HCT116 (cell line): ENCODE measurements around the gene DCBLD2. TPM values are rescaled to one million over a fixed set of nuclear protein-coding genes. Genes with fewer than 3 reads are reported as not detected.

ENCODE experiments used
- ATAC-seq: fragments of 200-7000 bp; cut with Tn5 transposase; 2 replicates; pipeline ENCODE4 v1.9.1; 2020; ENCODE audit warnings: mild to moderate bottlenecking, moderate library complexity
- BruUV-seq: library from RNA; stranded (reverse); fragments of 400-500 nt; replicated peaks from 2 replicates; lab custom pipeline; 2021; lab: Mats Ljungman, UMichigan
- CTCF ChIA-PET: fragments of 300-600 bp; sonication (Branson Sonifier 250); formaldehyde crosslinking; loops from one replicate; lab custom pipeline; 2021; ENCODE audit warnings: antibody characterized with exemption; lab: Charles Lee
- POLR2A ChIA-PET: fragments of 300-600, 350-600 bp; sonication (Branson Sonifier 250); formaldehyde crosslinking; loops from one replicate; lab custom pipeline; 2021; ENCODE audit warnings: antibody characterized with exemption; lab: Charles Lee
- RAD21 ChIA-PET, 2 experiments: fragments of 300-600 bp; sonication (Branson Sonifier 250); formaldehyde crosslinking; loops; one replicate each; lab custom pipeline; 2023; ENCODE audit warnings: low total read pairs in 2 of 2; ENCODE audit not compliant: uncharacterized antibody in 2 of 2, unreplicated experiment in 2 of 2, low non-redundant PET in 1 of 2; lab: Charles Lee
- DNase-seq: peaks from one replicate; pipeline ENCODE4 v3.0.0-alpha.2; 2010; ENCODE audit warnings: low read depth, low spot score
- H2AFZ ChIP-seq: fragments of 200-600 bp; shearing (Covaris generic), sonication (generic); 2 replicates; pipeline ENCODE4 v1.6.1; 2017; ENCODE audit warnings: low read depth, mixed run types, mixed read lengths, antibody characterized with exemption, low read length; ENCODE audit not compliant: poor library complexity, severe bottlenecking
- H3K27ac ChIP-seq: 2 replicates; pipeline ENCODE4 v1.5.1; 2012; ENCODE audit warnings: low read depth, low read length
- H3K27me3 ChIP-seq: fragments of 200-600 bp; sonication (generic); 2 replicates; pipeline ENCODE4 v1.6.1; 2016; ENCODE audit warnings: mixed run types, low read length, mixed read lengths; ENCODE audit not compliant: insufficient read depth
- H3K36me3 ChIP-seq, 2 experiments: fragments of 200-500 bp in 1 of 2; fragments of 200-600 bp in 1 of 2; sonication (Bioruptor generic) in 1 of 2; sonication (generic) in 1 of 2; 2 replicates each; pipeline versions ENCODE4 v1.5.1 to v1.6.1; 2014 to 2016; ENCODE audit warnings: low read length in 2 of 2, inconsistent platforms in 1 of 2, mixed read lengths in 1 of 2, mixed run types in 1 of 2; ENCODE audit not compliant: insufficient read depth in 2 of 2, control insufficient read depth in 1 of 2
- H3K4me1 ChIP-seq, 2 experiments: fragments of 200-600 bp in 1 of 2; sonication (generic) in 1 of 2; 2 replicates each; pipeline versions ENCODE4 v1.5.1 to v1.6.1; 2012 to 2017; ENCODE audit warnings: low read length in 2 of 2, inconsistent platforms in 1 of 2, mild to moderate bottlenecking in 1 of 2, mixed read lengths in 1 of 2, mixed run types in 1 of 2, moderate library complexity in 1 of 2; ENCODE audit not compliant: insufficient read depth in 2 of 2, control insufficient read depth in 1 of 2
- H3K4me2 ChIP-seq: fragments of 200-600 bp; sonication (generic); 2 replicates; pipeline ENCODE4 v1.6.1; 2017; ENCODE audit warnings: mixed run types, low read length, mixed read lengths
- H3K4me3 ChIP-seq, 2 experiments: fragments of 200-600 bp in 1 of 2; sonication (generic) in 1 of 2; replicated peaks in 1 of 2; 2 replicates each; pipeline ENCODE4 v1.5.1; 2011 to 2016; ENCODE audit warnings: low read length in 2 of 2, control low read depth in 1 of 2, low read depth in 1 of 2, mild to moderate bottlenecking in 1 of 2, mixed read lengths in 1 of 2, mixed run types in 1 of 2
- H3K79me2 ChIP-seq: fragments of 200-600 bp; sonication (generic); 2 replicates; pipeline ENCODE4 v1.6.1; 2017; ENCODE audit warnings: mild to moderate bottlenecking, mixed run types, low read length, moderate library complexity, mixed read lengths; ENCODE audit not compliant: insufficient read depth
- H3K9ac ChIP-seq: fragments of 200-600 bp; sonication (generic); 2 replicates; pipeline ENCODE4 v1.6.1; 2016; ENCODE audit warnings: low read length, mixed read lengths
- H3K9me2 ChIP-seq: fragments of 200-600 bp; sonication (generic), shearing (Covaris generic); 2 replicates; pipeline ENCODE4 v1.6.1; 2017; ENCODE audit warnings: mixed run types, mild to moderate bottlenecking, moderate library complexity; ENCODE audit not compliant: insufficient read depth
- H3K9me3 ChIP-seq, 2 experiments: fragments of 200-500 bp in 1 of 2; fragments of 200-600 bp in 1 of 2; sonication (Bioruptor generic) in 1 of 2; sonication (generic) in 1 of 2; 2 replicates each; pipeline ENCODE4 v1.6.1; 2014 to 2017; ENCODE audit warnings: low read length in 2 of 2, mixed read lengths in 2 of 2, inconsistent platforms in 1 of 2, low read depth in 1 of 2, mild to moderate bottlenecking in 1 of 2, mixed run types in 1 of 2, moderate library complexity in 1 of 2; ENCODE audit not compliant: control insufficient read depth in 1 of 2, insufficient read depth in 1 of 2
- H4K20me1 ChIP-seq: fragments of 200-600 bp; sonication (generic), shearing (Covaris generic); 2 replicates; pipeline ENCODE4 v1.6.1; 2017; ENCODE audit warnings: mixed run types, mild to moderate bottlenecking, moderate library complexity; ENCODE audit not compliant: insufficient read depth
- CEBPB ChIP-seq: IDR thresholded peaks from 2 replicates; pipeline ENCODE4 v1.6.1; 2012; ENCODE audit warnings: low read depth
- EGR1 ChIP-seq: IDR thresholded peaks from 2 replicates; pipeline ENCODE4 v1.6.1; 2012; ENCODE audit warnings: low read depth
- EZH2phosphoT487 ChIP-seq: fragments of 200-600 bp; IDR thresholded peaks from 2 replicates; pipeline ENCODE4 v1.6.1; 2018; ENCODE audit warnings: antibody characterized with exemption, borderline replicate concordance
- JUND ChIP-seq: IDR thresholded peaks from 2 replicates; pipeline ENCODE4 v1.6.1; 2012
- SIN3A ChIP-seq: IDR thresholded peaks from 2 replicates; pipeline ENCODE4 v1.6.1; 2012; ENCODE audit warnings: low read depth
- YY1 ChIP-seq: IDR thresholded peaks from 2 replicates; pipeline ENCODE4 v1.6.1; 2011; ENCODE audit warnings: low read length, low read depth, moderate library complexity, mild to moderate bottlenecking; ENCODE audit not compliant: insufficient replicate concordance; ENCODE audit errors: extremely low read depth
- ZNF274 ChIP-seq: fragments of 200-500 bp; sonication (Bioruptor generic); IDR thresholded peaks from 2 replicates; pipeline ENCODE4 v1.6.1; 2014; ENCODE audit warnings: mild to moderate bottlenecking, low read depth, low read length, inconsistent platforms
- intact Hi-C: fragments of 100-400 bp; cut with micrococcal nuclease; formaldehyde crosslinking; loops from 2 replicates; pipeline ENCODE4 v1.10.0; 2022
- total RNA-seq: library from RNA; stranded (reverse); gene quantifications from one replicate; pipeline ENCODE4 v1.2.1, GENCODE V29; 2021; ENCODE audit not compliant: unreplicated experiment
- TF ChIP-seq, protein P1 (sequence below): IDR thresholded peaks from 2 replicates; pipeline ENCODE4 v1.6.1; 2011; ENCODE audit warnings: mild to moderate bottlenecking, low read length, moderate library complexity; ENCODE audit not compliant: insufficient replicate concordance; ENCODE audit errors: extremely low read depth
- TF ChIP-seq, protein P2 (sequence below): IDR thresholded peaks from 2 replicates; pipeline ENCODE4 v1.6.1; 2012
- TF ChIP-seq, protein P3 (sequence below): IDR thresholded peaks from 2 replicates; pipeline ENCODE4 v1.6.1; 2012; ENCODE audit warnings: low read depth

The DCBLD2 gene
- total RNA-seq, 1 experiment from 2014 or later, result 532 TPM

GRCh38 chr3:98893740-98894139 is 7.8 kb downstream of the DCBLD2 start:
- Histone ChIP-seq H4K20me1 (peaks cover 65% of the 10 kb centered on the region), H2AFZ (no peak overlapping the region), H3K79me2 (peaks cover 100% of the 10 kb centered on the region), H3K4me1 (peaks cover 88 to 100% of the 10 kb centered on the region in 2 experiments), H3K4me3 (peak overlapping the region in 1 of 2 experiments; percentile 89; a peak in 1 of 4 replicates), H3K4me2 (peak overlapping the region; percentile 83), H3K9me3 (no peaks in the 10 kb centered on the region)
- ChIA-PET POLR2A (interaction anchor here (0.7 to 11.7 kb wide), 5 partner anchors 8 to 86 kb away, joined by 3 to 310 read pairs (median 6); partner anchors contain the start of gene DCBLD2), CTCF (interaction anchor here (0.8 kb wide), 1 partner anchor 100 kb away, joined by 3 read pairs; no protein-coding TSS in a partner anchor)
- peak; percentile 21 for ATAC-seq
- TF ChIP-seq JUND, result 0 out of 2 replicates have a peak, but pooled peaks have one; percentile 1
- TF ChIP-seq, protein P1, sequence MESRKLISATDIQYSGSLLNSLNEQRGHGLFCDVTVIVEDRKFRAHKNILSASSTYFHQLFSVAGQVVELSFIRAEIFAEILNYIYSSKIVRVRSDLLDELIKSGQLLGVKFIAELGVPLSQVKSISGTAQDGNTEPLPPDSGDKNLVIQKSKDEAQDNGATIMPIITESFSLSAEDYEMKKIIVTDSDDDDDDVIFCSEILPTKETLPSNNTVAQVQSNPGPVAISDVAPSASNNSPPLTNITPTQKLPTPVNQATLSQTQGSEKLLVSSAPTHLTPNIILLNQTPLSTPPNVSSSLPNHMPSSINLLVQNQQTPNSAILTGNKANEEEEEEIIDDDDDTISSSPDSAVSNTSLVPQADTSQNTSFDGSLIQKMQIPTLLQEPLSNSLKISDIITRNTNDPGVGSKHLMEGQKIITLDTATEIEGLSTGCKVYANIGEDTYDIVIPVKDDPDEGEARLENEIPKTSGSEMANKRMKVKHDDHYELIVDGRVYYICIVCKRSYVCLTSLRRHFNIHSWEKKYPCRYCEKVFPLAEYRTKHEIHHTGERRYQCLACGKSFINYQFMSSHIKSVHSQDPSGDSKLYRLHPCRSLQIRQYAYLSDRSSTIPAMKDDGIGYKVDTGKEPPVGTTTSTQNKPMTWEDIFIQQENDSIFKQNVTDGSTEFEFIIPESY, result no peak
- TF ChIP-seq, all 23 proteins: peak for 1
- Histone ChIP-seq H3K27me3 (no peaks in the 10 kb centered on the region), H3K27ac (peak overlapping the region; percentile 99), H3K36me3 (peaks cover 23 to 76% of the 10 kb centered on the region in 2 experiments), H3K9me2 (no peaks in the 10 kb centered on the region), H3K9ac (peak overlapping the region; percentile 93)
- RAD21 ChIA-PET, result no interaction called here
- intact Hi-C loops, result no loop called here
- DNase-seq, result no peak
- BruUV-seq, result no TSS peak

DNA sequence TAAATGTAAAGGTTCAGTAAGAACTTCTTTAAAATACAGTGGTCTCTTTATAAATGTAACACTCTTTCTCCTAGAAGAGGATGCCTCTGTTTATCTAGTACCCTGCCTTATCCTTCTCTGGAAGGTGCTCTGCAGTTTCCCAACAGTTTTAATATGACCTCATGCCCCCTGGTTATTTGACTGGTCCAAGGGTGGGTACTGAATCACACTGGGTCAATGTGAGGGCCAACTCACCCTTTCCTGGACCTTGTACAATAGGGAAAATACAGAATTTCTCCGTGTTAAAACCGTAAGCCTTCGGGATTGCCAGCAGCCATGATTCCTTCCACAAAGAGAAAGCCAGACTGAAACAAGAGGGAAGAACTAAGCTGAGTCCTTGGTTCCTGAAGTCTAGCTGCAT is 9.2 kb downstream of the DCBLD2 start:
- POLR2A ChIA-PET, result interaction anchor here (2.8 kb wide), 1 partner anchor 9 kb away, joined by 13 read pairs; the partner anchor contains the start of gene DCBLD2
- Histone ChIP-seq H3K36me3 (peaks cover 20 to 69% of the 10 kb centered on the region in 2 experiments), H3K4me3 (no peak overlapping the region; a peak in 1 of 4 replicates), H3K79me2 (peaks cover 100% of the 10 kb centered on the region), H3K27ac (peak overlapping the region; percentile 99), H3K9me3 (no peaks in the 10 kb centered on the region), H3K4me1 (peaks cover 98 to 100% of the 10 kb centered on the region in 2 experiments), H3K9me2 (no peaks in the 10 kb centered on the region), H2AFZ (no peak overlapping the region), H4K20me1 (peaks cover 78% of the 10 kb centered on the region), H3K4me2 (peak overlapping the region; percentile 83), H3K27me3 (no peaks in the 10 kb centered on the region), H3K9ac (peak overlapping the region; percentile 93)
- RAD21 ChIA-PET, result no interaction called here
- ATAC-seq (peak; percentile 24), DNase-seq (no peak)
- BruUV-seq, result no TSS peak
- intact Hi-C loops, result no loop called here
- CTCF ChIA-PET, result no interaction called here
- TF ChIP-seq, protein P2, sequence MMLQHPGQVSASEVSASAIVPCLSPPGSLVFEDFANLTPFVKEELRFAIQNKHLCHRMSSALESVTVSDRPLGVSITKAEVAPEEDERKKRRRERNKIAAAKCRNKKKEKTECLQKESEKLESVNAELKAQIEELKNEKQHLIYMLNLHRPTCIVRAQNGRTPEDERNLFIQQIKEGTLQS, result no peak
- TF ChIP-seq, protein P3, sequence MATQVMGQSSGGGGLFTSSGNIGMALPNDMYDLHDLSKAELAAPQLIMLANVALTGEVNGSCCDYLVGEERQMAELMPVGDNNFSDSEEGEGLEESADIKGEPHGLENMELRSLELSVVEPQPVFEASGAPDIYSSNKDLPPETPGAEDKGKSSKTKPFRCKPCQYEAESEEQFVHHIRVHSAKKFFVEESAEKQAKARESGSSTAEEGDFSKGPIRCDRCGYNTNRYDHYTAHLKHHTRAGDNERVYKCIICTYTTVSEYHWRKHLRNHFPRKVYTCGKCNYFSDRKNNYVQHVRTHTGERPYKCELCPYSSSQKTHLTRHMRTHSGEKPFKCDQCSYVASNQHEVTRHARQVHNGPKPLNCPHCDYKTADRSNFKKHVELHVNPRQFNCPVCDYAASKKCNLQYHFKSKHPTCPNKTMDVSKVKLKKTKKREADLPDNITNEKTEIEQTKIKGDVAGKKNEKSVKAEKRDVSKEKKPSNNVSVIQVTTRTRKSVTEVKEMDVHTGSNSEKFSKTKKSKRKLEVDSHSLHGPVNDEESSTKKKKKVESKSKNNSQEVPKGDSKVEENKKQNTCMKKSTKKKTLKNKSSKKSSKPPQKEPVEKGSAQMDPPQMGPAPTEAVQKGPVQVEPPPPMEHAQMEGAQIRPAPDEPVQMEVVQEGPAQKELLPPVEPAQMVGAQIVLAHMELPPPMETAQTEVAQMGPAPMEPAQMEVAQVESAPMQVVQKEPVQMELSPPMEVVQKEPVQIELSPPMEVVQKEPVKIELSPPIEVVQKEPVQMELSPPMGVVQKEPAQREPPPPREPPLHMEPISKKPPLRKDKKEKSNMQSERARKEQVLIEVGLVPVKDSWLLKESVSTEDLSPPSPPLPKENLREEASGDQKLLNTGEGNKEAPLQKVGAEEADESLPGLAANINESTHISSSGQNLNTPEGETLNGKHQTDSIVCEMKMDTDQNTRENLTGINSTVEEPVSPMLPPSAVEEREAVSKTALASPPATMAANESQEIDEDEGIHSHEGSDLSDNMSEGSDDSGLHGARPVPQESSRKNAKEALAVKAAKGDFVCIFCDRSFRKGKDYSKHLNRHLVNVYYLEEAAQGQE, result no peak
- no peak for TF ChIP-seq SIN3A
- no peak for TF ChIP-seq EGR1
- TF ChIP-seq, protein P1, result no peak
- no peak for TF ChIP-seq CEBPB
- TF ChIP-seq ZNF274, result no peak
- no peak for TF ChIP-seq YY1
- TF ChIP-seq EZH2phosphoT487, result no peak
